GM19324 (cell line): ENCODE data around the gene NPTXR.
A peak's percentile ranks its signal among the peaks of the same experiment; 100 is the strongest.

Experiments used
- ATAC-seq: cut with Tn5 transposase; IDR thresholded peaks from one replicate; pipeline ENCODE4 v1.9.1; 2021; ENCODE audit warnings: mild to moderate bottlenecking, moderate library complexity; ENCODE audit not compliant: unreplicated experiment, low FRiP score

The NPTXR gene

DNA sequence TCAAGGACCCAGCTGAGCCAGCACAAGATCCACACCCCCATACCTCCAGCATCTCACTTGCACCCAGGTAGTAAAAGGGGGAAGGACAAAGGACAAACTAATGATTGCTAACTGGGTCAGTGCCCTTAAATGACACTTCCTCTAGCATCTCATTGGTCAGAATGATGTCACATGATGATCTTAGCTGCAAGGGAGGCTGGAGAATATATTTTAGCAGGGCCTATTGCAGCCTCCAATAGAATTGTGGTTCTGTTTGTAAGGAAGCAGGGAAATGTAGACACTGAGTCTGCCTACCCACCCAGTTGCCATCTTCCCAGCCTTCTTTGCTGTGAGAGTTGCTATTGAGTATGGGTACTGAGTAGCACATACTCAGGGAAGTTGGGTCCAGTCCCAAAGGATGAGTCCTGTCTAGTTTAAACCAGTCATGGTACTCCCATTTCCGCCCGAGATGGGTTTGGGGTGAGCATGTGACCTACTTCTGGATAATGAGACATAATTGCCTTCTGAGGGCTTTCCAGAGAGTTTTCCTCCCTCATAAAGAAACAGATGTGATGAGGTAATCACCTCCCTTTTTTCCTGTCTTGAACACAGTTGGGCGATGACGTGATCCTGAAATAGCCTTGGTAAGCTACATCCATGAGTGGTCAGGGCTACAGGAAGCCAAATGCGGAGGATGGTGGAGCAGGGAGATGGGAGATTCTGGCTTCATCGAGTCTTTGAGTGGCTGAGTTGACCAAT, 44.4 kb downstream of the NPTXR start:
- ATAC-seq = no peak

DNA sequence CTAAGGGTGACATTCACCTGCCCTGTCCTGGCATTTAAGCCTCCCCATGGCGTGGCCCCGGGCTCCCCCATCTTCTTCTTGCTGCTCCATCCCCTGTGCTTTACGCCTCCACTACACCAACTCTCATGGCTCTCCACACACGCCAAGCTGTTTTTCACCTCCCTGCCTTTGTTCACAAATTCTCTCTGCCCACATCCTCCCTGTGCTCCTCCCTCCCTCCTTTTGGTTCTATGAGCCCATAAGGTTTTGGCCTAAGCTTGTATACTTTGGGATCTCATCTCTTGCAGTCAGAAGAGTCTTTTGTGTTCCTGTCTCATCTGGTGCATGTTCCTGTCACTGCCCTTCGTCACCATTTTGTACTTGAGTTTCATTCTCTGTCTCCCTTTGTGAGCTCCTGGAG, 45.3 kb downstream of the NPTXR start:
- ATAC-seq = no peak

DNA sequence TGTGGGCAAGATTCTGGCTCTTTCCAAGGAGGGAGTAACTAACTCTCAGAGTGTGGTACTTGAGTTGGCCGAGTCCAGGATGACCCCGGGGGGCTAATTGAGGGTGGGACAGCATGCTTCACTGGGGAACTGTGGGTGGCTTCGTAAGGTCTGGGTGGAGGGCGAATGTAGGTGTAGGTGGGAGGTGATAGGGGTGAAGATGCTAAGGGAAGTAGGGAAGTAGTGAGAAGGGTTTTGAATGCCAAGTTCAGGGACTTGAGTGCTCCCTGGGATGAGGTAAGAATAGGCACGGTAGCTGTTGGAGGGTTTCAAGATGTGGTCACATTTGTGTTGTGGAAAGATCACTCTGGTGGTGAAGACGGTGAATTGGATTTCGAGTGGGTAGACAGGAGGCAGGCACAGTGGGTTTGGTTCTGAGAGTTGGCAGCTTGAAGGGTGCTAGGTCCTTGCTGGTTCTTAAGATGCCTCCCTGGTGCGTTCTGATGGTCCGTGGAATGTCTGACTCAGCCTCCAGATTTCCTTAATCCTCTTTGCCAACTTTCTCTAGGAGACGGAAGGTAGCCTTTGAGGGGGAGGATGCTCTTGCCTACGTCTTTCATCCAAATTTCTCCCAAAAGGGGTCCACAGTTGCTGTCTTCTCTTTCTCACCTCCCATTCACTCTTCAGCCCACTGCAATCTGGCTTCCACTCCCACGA, 47.4 kb downstream of the NPTXR start:
- ATAC-seq = no peak

DNA sequence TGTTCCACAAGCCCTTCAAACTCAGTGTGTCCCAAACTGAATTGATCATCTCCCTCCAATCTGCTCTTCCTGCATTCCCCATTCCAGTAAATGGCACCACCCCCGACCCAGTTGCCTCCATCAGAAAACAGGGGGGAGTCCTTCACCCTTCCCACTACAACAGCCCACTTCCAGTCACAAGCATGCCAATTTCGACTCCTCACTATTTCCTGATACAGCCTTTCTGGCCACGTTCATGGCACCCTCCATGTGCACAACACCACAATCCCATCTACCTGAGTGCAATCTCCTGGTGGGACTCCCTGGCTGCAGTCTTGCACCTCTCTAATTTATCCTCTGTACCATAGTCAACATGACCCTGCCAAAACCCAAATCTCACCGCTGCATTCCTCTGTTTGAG, 48.3 kb downstream of the NPTXR start:
- ATAC-seq = no peak

DNA sequence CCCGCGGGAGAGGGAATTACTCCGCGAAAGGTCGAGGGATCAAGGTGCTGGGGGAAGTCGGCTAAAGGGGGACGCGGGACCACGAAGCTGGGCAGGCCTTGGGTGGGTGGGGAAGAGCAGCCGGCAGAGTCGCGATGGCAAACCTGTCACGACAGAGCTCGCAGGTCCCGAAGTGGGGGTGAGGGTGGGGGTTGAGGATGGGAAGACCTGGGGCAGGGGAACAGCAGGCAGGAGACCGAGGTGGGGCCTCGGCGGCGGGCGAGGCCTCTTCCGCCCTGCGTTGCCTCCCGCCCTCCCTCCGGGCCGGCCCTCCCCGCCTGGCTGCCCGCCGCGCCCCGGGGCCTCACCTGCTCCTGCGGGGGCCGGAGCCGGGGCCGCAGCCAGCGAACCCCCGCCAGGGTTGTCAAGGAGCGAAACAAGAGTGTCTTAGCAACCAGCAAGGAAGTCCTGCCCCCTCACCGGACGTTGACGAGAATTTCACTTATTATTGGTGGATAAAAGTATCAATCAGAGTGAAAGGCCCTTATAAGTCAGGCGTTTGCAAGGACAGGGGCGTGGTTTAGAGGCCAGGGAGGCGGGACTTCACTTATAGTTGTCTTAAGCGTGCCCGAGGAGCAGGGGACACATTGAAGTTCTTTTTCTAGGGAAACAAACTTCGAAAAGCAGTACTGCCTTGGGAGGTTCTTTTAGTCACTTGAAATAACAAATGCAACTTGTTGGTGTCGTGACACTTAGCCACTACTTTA, 49.9 kb downstream of the NPTXR start, which contains the start of gene DNAL4:
TSS of gene DNAL4 (minus strand) at position 423 of the 746 bp plus-strand sequence. CDS start 11,412 bp downstream, outside the sequence.
- ATAC-seq = peak; percentile 91

DNA sequence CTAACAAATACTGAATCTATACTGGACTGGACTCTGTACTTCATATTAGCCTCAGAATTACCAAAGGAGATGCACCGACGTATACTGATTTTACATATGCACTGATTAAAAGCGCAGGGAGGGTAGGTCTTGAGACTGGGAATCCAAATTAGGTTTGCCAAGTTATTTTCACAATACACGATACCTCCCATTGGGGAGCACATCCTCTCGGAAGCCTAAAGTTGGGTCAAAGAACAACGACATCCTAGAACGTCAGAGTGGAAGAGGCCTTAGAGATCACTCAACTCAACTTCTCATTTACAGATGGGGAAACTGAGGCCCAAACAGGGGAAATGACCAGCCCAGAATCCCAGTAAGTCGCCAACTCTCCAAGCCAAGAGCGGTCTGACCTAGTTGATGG, 50.5 kb downstream of the NPTXR start:
- no peak for ATAC-seq

DNA sequence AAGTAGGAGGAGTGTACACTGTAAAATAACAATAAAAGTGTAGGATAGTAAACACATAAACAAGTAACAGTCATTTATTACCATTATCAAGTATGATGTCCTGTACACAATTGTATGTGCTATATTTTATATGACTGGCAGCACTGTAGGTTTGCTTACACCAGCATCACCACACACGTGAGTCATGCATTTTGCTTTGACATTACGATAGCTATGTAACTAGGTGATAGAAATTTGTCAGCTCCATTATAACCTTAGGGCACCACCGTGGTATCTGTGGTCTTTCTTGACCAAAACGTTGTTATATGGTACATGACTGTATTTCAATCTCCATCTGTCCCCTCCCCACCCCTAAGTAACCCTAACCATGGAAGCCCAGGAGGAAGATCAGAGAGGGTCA, 51.0 kb downstream of the NPTXR start:
- ATAC-seq = no peak

DNA sequence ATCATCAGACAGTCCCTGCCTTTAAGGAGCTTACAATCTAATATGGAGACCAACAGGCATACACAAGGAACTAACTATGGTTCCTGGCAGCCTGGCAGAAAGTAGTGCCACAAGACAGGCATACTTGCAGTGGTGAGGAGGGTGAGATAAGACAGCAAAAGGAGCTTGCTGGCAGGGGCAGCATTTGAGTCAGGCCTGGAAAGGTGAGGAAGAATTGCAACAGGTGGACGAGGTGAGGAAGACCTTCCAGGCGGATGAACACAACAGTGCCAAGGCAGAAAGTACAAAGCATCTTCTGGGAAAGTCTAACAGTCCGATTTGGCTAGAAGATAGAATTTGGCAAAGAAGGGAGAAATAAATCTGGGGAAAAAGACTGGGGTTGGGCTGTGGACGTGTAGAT, 54.2 kb downstream of the NPTXR start:
- no peak for ATAC-seq

DNA sequence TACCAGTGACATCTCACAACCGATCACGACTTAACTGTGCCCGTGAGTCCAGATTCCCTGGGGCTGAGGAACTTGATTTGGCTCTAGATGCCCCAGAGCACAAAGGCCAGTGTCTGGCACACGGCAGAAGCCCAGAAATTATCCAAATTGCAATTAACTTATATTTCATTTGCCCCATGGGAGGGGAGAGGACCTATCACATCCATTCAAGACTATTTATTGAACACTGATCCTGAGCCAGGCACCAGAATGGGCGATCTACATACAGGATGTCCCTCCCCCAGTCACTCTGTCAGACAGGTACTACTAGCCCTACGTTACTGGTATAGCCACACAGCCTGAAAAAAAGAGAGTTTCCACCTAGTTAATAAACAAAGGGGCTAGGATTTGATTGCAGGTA, 55.0 kb downstream of the NPTXR start:
- ATAC-seq = no peak

DNA sequence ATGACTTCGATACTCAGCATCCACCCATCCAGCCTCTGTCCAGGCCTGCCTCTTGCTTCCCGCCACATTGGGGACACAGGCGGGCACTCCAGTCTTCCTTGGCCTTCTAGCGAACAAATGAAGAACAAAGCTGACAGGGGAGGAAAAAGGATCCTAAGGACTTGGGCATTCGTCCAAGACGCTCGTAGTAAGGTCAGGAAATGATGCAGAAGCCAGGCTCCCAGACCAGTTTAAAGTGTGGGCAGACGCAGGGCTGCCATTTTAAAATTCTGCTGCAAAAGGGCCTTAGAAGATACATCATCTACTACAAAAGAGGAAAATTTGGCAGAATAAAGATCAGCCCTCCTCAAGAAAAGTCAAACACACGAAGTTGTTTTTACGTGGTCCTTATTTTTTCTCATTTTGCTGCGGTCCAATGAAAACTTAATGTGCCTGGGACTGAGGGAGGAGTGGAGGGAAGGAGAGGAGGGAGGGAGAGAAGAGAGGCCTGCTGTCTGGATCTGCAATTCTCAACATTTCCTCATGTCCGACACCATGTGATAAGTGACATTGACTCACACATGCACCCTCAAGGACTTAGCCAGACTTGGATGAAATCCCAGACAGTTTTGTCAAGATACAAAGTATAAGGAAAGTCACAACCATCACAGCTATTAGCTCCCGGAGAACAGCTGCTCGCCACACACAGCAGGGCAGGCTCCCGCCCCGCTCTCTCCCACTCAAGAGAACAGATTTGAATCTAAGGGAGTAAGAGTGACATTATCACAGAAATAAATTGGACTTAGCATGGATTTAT, 55.6 kb downstream of the NPTXR start:
- no peak for ATAC-seq

DNA sequence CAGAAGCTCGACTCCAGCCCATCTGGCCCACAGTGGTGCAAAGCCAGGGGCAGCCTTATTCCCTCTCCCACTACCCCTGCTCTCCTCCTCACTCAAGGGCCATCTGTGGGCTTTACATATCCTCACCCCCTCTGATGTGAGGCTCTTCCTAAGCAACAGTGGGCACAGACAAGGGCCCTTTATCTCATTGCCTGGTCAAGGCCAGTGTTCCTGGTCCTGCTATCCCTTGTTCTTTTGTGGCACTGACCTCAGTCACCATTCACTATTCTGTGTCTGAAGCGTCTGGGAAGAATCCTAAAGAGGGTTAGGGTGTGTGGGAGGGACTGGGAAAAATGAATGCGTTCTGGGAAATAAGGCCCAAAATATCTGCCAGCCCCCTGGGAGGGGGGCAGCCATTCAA, 57.2 kb downstream of the NPTXR start:
- no peak for ATAC-seq

DNA sequence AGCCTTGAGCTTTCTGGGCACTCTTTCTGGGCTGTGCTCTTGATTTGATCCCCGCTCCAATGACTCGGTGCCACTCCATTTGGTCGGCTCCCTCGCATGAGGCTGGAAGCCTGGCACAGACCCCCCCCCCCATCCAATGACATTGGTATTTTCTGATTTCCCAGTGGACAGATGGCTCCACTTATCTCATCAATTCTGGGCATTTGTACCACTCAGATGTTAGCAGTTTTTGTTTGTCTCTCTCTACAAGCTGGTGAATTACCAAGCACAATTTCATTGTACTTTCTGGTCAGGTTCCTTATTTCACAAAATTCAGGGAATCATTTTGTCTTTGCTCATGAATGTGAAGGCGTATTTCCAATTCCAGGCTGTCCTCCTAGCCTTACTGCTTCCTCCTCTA, 59.0 kb downstream of the NPTXR start:
- ATAC-seq = no peak

DNA sequence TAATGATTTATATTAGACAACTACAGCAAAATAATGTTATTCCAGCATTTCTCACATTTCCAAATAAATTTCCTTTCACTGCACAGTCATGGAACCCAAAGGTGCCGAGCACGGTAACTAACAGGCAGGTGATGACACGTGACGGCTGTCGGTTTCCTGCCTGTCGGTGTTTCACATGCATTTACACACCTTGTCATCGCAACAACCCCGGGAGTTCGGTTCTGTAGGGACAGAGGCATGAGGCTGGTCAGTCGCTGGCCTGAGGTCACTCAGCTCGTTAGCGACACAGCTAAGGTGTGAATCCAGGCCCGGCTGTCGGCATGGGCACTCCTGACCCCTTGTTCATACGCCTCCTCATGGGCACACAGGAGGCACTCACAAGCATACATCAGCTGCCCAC, 59.8 kb downstream of the NPTXR start:
- no peak for ATAC-seq

DNA sequence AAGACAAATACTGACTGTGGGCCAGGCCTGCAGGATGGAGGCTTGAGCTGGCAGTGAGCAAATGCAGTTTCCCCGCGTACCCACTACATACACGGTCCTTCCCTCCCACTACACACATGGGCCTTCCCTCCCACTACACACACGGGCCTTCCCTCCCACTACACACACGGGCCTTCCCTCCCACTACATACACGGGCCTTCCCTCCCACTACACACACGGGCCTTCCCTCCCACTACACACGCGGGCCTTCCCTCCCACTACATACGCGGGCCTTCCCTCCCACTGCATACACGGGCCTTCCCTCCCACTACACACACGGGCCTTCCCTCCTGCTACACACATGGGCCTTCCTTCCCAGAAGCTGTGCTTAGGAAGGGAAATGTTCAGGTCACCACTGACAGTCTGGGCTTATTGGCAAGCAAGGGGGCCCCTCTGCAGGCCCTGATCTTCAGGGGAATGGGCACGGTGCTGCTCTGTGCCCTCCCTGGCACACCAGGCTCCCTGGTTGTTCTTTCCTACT, 60.7 kb downstream of the NPTXR start:
- no peak for ATAC-seq

DNA sequence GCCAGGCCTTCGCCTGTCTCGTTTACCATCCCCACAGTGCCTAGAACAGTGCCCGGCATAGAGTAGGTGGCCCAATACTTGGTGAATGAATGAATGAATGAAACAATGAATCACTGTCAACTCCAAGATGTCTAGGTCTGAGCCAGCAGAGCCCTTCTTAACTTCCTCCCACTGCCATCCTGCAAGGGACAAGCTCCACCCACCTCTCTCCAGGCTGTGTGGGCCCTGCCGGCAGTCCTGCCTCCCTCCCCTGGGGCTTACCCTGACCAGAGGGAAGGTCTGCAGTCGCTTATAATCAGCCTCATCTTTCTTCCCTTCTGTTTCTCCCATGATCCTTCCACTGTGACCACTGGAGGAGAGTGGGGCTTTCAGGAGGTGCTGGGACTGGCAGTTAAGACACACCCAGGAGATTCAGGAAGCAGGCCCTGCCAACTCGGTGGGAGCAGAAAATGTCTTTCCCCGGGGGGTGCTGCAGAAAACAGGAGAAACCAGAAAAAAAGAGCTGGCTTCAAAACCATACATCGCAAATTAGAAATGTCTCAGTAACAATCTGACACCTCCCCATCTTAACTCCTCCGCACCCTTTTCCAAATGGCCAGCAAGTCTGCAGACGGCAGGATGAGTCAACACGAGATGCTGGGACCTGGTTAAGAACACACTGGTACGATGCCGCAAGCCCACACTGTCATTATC, 61.3 kb downstream of the NPTXR start:
- no peak for ATAC-seq

DNA sequence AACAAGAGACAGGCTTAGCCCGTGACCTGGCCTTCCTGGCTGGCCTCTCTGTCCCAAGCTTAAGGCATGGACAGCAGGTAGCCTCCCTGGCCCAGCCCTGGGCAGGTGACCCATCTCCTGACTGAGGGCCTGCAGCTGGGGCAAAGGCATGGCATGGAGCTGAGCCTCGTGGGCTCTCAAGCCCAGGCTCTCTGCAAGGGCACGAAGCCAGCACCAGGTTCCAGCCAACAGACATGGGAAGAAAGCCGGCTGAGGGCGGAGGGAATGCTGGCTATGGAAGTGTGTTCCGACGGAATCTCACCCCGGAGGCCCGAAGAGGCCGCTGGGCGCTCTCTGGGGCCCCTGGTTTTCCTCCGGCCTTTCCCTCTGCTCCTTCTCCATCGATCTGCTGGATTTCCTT, 62.8 kb downstream of the NPTXR start:
- ATAC-seq = no peak

DNA sequence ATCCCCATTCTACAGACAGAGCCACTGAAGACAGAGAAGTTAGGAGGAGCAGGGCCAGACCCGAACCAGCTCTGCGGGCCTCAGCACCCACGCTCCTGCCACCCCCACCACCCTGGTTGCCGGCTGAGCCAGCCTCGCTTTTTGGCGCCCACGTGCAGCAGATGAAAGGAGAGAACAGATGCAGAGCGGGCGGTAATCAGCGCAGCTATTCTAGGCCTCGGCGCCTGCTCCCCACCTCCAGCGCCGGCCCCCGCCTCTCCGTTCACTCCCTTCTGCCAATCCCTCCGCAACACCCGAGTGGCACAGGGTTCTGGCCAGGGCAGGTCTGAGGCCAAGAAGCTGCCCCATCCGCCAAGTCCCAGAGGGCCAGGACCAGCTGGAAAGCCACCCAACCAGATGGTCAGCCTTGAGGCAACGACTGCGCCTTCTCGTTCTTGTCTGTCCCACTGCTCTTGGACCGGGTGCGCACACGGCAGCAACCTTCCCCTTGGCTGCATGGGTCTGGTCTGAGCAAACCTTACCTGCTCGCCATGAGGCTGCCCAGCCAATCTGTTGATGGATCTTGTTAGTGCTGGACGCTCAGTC, 66.6 kb downstream of the NPTXR start:
- no peak for ATAC-seq

DNA sequence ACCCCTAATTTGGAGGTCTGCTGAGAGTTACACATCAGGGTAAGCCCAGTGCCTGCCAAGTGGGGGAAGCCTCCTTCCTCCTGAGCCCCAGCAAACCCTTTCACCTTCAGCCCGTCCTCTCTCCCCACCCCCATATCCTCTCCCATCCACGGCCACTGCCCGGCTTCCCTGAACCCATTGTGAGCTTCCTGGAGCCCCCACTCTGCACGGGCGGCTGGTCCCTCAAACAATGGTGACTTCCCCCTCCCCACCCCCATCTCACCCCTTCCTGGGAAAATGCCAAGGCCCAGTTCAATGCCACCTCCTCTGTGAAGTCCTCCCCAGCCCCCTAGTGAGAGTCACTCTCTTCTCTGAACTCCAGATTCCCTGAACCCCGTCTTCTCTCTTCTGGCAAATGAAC, 67.7 kb downstream of the NPTXR start:
- ATAC-seq = no peak

DNA sequence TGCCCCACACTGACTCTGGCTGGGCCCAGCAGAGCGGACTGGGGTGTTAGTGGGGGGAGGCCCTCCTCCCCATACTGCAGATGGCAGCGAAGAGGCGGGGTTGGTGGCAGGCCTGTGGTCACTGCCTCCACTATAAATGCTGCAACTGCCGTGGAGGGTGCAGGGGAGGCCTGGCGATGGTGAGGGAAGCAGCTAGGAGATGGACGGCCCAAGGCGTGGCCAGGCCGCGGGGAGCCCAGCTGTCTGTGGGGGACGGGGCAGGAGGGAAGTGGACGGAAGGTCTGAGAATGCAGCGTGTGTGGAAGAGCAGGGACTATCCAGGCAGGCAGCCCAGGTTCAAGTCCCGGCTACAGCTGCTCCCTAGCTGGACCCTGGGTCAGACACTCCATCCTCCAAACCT, 68.2 kb downstream of the NPTXR start:
- no peak for ATAC-seq
